Measurements from ENCODE around the gene MEF2B. TPM values are rescaled to one million over a fixed set of nuclear protein-coding genes. Genes with fewer than 3 reads are reported as not detected.
"Not testable (repeated sequence)": the region's sequence is repeated elsewhere in the genome, so short reads cannot be mapped to it uniquely, and the experiment has no call there.

The MEF2B gene
- total RNA-seq, 1 donor from 2014 or later: 2.7 TPM

- no peaks in the 10 kb centered on the region for H3K27me3 Mint-ChIP-seq (ENCODE audit: low read depth)
- H3K9me3 Mint-ChIP-seq: no peaks in the 10 kb centered on the region
- H3K27ac Mint-ChIP-seq: no peak overlapping the region
- intact Hi-C loops (cut with micrococcal nuclease): no loop called here
- no peaks in the 10 kb centered on the region for H3K4me1 Mint-ChIP-seq (ENCODE audit: low read depth)
- DNase-seq (ENCODE audit: low spot score): no peak
- no peak overlapping the region for H3K4me3 Mint-ChIP-seq (ENCODE audit: low read depth)
- no peaks in the 10 kb centered on the region for H3K36me3 Mint-ChIP-seq (ENCODE audit: low read depth)
These were observed 9.5 kb downstream of the MEF2B start for GRCh38 chr19:19160461-19161035.

DNA sequence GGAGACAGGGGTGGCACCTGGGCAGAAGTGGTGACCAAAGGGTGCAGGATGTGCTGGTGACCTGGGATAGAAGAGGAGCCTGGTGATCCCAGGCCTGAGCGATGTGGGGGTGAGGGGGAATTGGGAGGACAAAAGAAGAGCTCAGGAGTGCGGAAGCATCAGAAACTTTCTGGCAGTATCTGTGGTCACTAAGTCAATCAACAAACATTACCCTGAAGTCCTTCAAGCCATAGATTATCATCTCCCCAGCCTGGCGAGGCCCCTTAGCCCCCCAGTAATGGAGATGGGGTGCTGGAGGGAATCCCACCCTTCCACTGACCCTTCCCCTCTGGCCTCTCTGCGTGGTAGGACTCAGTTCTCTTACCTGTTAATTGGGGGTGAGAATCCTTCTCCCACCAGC, 10.5 kb downstream of the MEF2B start:
- H3K9me3 Mint-ChIP-seq: no peaks in the 10 kb centered on the region
- H3K36me3 Mint-ChIP-seq (ENCODE audit: low read depth): peaks cover 3% of the 10 kb centered on the region
- intact Hi-C loops (cut with micrococcal nuclease): no loop called here
- no peak overlapping the region for H3K27ac Mint-ChIP-seq
- no peak for DNase-seq (ENCODE audit: low spot score)
- H3K4me1 Mint-ChIP-seq (ENCODE audit: low read depth): no peaks in the 10 kb centered on the region
- H3K4me3 Mint-ChIP-seq (ENCODE audit: low read depth): no peak overlapping the region
- no peaks in the 10 kb centered on the region for H3K27me3 Mint-ChIP-seq (ENCODE audit: low read depth)

GRCh38 chr19:19157808-19158207, 12.3 kb downstream of the MEF2B start:
- intact Hi-C loops (cut with micrococcal nuclease): no loop called here
- no peaks in the 10 kb centered on the region for H3K27me3 Mint-ChIP-seq (ENCODE audit: low read depth)
- no peak overlapping the region for H3K4me3 Mint-ChIP-seq (ENCODE audit: low read depth)
- no peak overlapping the region for H3K27ac Mint-ChIP-seq
- no peaks in the 10 kb centered on the region for H3K4me1 Mint-ChIP-seq (ENCODE audit: low read depth)
- H3K9me3 Mint-ChIP-seq: no peaks in the 10 kb centered on the region
- DNase-seq (ENCODE audit: low spot score): no peak
- H3K36me3 Mint-ChIP-seq (ENCODE audit: low read depth): peaks cover 3% of the 10 kb centered on the region

- intact Hi-C loops (cut with micrococcal nuclease): no loop called here
- Mint-ChIP-seq H3K27ac (no peak overlapping the region), H3K36me3 (ENCODE audit: low read depth) (peaks cover 3% of the 10 kb centered on the region), H3K4me3 (ENCODE audit: low read depth) (no peak overlapping the region), H3K9me3 (no peaks in the 10 kb centered on the region), H3K4me1 (ENCODE audit: low read depth) (no peaks in the 10 kb centered on the region), H3K27me3 (ENCODE audit: low read depth) (no peaks in the 10 kb centered on the region)
- DNase-seq (ENCODE audit: low spot score): no peak
These were observed 14.4 kb downstream of the MEF2B start for GRCh38 chr19:19155495-19156219.

- Mint-ChIP-seq H3K36me3 (ENCODE audit: low read depth) (peaks cover 3% of the 10 kb centered on the region), H3K27ac (no peak overlapping the region), H3K4me3 (ENCODE audit: low read depth) (no peak overlapping the region), H3K9me3 (no peaks in the 10 kb centered on the region), H3K27me3 (ENCODE audit: low read depth) (no peaks in the 10 kb centered on the region), H3K4me1 (ENCODE audit: low read depth) (no peaks in the 10 kb centered on the region)
- intact Hi-C loops (cut with micrococcal nuclease): no loop called here
- DNase-seq (ENCODE audit: low spot score): no peak
These were observed 15.1 kb downstream of the MEF2B start for GRCh38 chr19:19154768-19155494.

DNA sequence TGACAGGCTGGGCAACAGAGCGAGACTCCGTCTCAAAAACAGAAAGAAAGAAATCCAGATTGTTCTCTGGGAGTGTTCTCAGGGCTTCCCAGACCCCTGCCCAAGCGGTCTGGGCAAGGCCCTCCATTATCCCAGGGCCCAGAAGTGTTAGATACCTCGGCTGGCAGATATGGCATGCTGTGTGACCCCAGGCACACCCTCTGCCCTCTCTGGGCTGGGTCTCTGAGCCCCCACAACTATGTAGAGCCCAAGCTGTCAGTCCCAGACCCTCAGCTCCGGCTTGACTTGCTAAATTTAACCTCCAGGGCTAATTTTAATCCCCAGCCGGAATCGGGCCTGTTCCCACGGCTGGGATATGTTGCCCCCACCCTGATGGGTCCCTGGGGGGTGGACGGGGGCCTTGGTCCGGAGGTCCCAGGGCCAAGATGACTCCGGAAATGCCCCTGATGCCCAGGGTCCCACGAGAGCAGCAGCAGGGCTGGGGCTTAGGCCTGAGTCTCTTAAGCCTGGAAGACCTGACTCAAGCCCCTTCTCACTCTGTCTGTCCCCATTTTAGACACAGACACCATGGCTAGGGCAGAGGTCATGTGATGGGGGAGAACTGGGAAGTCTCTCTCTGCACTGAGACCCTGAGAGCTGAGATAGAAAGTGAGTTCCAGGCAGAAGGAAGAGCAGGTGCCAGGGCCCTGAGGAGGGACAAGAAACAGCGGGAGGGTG, 17.2 kb downstream of the MEF2B start:
- Mint-ChIP-seq H3K9me3 (no peaks in the 10 kb centered on the region), H3K27me3 (ENCODE audit: low read depth) (no peaks in the 10 kb centered on the region), H3K36me3 (ENCODE audit: low read depth) (peaks cover 3% of the 10 kb centered on the region), H3K4me1 (ENCODE audit: low read depth) (no peaks in the 10 kb centered on the region), H3K4me3 (ENCODE audit: low read depth) (no peak overlapping the region), H3K27ac (no peak overlapping the region)
- intact Hi-C loops (cut with micrococcal nuclease): no loop called here
- no peak for DNase-seq (ENCODE audit: low spot score)

GRCh38 chr19:19151418-19151817, 18.6 kb downstream of the MEF2B start:
- intact Hi-C loops (cut with micrococcal nuclease): no loop called here
- Mint-ChIP-seq H3K27ac (no peak overlapping the region), H3K4me3 (ENCODE audit: low read depth) (no peak overlapping the region), H3K27me3 (ENCODE audit: low read depth) (no peaks in the 10 kb centered on the region), H3K4me1 (ENCODE audit: low read depth) (no peaks in the 10 kb centered on the region), H3K36me3 (ENCODE audit: low read depth) (peaks cover 7% of the 10 kb centered on the region), H3K9me3 (no peaks in the 10 kb centered on the region)
- no peak for DNase-seq (ENCODE audit: low spot score)

DNA sequence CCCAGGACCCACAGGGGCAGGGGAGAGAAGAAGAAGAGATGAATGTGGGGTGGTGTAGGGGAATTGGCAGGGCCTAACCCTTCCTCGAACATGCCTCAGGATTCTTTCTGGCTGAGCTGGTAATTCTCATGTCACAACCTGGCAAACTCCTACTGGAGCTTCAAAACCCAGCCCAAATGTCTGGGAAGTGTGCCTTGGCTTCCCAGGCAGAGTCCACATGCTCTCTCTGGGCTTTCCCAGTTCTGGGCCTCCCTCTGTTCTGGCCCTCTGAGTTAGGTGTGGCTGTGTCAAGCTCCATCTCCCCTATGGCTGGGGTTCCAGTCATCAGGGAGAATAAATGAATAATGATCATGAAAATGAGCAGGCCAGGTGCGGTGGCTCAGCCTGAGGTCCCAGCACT, 20.6 kb downstream of the MEF2B start:
- Mint-ChIP-seq H3K9me3 (no peaks in the 10 kb centered on the region), H3K4me1 (ENCODE audit: low read depth) (no peaks in the 10 kb centered on the region), H3K27ac (no peak overlapping the region), H3K4me3 (ENCODE audit: low read depth) (no peak overlapping the region), H3K27me3 (ENCODE audit: low read depth) (no peaks in the 10 kb centered on the region), H3K36me3 (ENCODE audit: low read depth) (peaks cover 4% of the 10 kb centered on the region)
- no peak for DNase-seq (ENCODE audit: low spot score)
- intact Hi-C loops (cut with micrococcal nuclease): loop anchor here (5.0 kb wide), 1 partner anchor 78 kb away; no protein-coding TSS in a partner anchor

DNA sequence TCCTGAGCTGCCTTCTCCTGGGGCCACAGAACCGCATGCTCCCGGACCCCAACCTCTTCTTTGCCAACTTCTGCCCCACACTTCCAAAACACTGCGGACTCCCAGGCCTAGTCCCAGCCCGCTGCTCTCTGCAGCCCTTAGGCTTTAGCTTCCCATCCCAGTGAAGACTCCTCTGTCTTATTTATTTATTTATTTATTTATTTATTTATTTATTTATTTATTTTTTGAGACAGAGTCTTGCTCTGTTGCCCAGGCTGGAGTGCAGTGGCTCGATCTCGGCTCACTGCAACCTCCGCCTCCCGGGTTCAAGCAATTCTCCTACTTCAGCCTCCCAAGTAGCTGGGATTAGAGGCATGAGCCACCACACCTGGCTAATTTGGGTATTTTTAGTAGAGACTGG, 21.6 kb downstream of the MEF2B start:
- not testable (repeated sequence) for H3K27ac Mint-ChIP-seq; H3K4me3 Mint-ChIP-seq (ENCODE audit: low read depth); DNase-seq (ENCODE audit: low spot score); H3K9me3 Mint-ChIP-seq; H3K27me3 Mint-ChIP-seq (ENCODE audit: low read depth); H3K36me3 Mint-ChIP-seq (ENCODE audit: low read depth); H3K4me1 Mint-ChIP-seq (ENCODE audit: low read depth)
- intact Hi-C loops (cut with micrococcal nuclease): loop anchor here (5.0 kb wide), 1 partner anchor 79 kb away; no protein-coding TSS in a partner anchor

DNA sequence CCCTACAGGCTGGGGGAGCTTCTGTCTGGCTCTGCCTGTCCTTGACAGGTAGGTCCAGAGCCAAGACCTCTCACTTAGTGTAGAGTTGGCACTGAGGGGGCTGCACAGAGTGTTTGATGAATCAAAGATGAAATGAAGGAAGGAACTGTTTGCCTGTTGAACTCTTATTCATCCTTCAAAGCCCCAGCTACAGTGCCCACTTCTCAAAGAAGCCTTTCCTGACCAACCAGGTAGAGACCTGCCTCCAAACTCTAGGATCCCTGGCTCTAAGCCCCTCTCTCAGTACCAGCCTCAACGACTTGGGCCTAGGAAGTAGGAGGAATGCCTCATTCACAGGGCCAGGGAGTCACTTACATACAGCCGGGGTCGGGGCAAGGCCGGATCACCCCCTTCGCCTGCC, 22.7 kb downstream of the MEF2B start:
- H3K4me1 Mint-ChIP-seq (ENCODE audit: low read depth): no peaks in the 10 kb centered on the region
- intact Hi-C loops (cut with micrococcal nuclease): loop anchor here (5.0 kb wide), 1 partner anchor 80 kb away; no protein-coding TSS in a partner anchor
- peaks cover 4% of the 10 kb centered on the region for H3K36me3 Mint-ChIP-seq (ENCODE audit: low read depth)
- H3K4me3 Mint-ChIP-seq (ENCODE audit: low read depth): no peak overlapping the region
- H3K27me3 Mint-ChIP-seq (ENCODE audit: low read depth): no peaks in the 10 kb centered on the region
- no peaks in the 10 kb centered on the region for H3K9me3 Mint-ChIP-seq
- H3K27ac Mint-ChIP-seq: no peak overlapping the region
- no peak for DNase-seq (ENCODE audit: low spot score)

- no peak for DNase-seq (ENCODE audit: low spot score)
- Mint-ChIP-seq H3K4me1 (ENCODE audit: low read depth) (no peaks in the 10 kb centered on the region), H3K36me3 (ENCODE audit: low read depth) (peaks cover 4% of the 10 kb centered on the region), H3K4me3 (ENCODE audit: low read depth) (no peak overlapping the region), H3K9me3 (no peaks in the 10 kb centered on the region), H3K27me3 (ENCODE audit: low read depth) (no peaks in the 10 kb centered on the region), H3K27ac (no peak overlapping the region)
- intact Hi-C loops (cut with micrococcal nuclease): loop anchor here (5.0 kb wide), 1 partner anchor 80 kb away; no protein-coding TSS in a partner anchor
These were observed 23.2 kb downstream of the MEF2B start for GRCh38 chr19:19146865-19147264.

DNA sequence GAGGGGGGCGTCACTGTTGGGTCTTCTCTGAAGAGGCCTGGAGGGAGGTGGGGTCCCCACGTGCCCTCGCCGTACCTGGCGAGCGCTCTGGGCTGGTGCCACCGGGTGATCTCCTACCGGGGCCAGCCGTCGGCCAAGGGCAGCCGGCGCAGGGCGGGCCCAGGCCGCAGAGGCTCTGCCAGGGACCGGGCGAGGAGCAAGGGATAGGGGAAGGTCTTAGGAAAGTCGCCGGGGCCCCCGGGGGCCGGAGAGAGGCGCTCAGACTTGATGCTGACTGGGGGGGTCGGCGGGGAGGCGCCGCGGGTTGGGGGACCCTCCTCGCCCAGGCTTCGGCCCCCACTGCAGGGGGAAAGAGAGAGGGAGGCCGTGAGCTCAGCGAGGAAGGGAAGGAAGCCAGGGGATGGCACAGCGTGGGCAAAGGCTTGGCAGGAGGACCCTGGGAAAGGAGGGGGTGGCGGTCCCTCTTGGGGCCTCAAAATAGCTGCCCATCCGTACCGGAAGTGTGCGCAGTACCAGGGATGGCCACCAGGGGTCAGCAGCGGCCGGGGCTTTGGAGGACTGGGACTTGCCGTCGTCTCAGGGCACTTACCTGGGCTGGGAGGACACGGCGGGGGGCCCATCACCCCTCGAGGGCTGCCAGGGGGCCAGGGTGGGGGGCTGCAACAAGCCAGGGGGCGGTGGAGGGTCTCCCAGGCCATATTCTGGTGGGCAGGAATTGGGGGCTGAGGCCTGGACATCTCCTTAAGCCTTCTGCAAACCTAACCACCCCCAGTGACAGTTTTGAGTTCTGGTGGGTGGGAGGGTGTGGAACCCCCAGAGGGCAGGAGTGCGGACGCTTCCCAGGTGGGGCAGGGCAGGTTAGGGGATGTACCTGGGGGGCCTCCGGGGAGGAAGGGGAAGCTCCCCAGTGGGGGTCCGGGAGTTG, 24.1 kb downstream of the MEF2B start:
- peaks cover 4% of the 10 kb centered on the region for H3K36me3 Mint-ChIP-seq (ENCODE audit: low read depth)
- H3K9me3 Mint-ChIP-seq: no peaks in the 10 kb centered on the region
- no peaks in the 10 kb centered on the region for H3K4me1 Mint-ChIP-seq (ENCODE audit: low read depth)
- DNase-seq (ENCODE audit: low spot score): peak; percentile 79
- no peak overlapping the region for H3K4me3 Mint-ChIP-seq (ENCODE audit: low read depth)
- intact Hi-C loops (cut with micrococcal nuclease): loop anchor here (5.0 kb wide), 1 partner anchor 81 kb away; no protein-coding TSS in a partner anchor
- no peaks in the 10 kb centered on the region for H3K27me3 Mint-ChIP-seq (ENCODE audit: low read depth)
- no peak overlapping the region for H3K27ac Mint-ChIP-seq

Measured in activated T-helper 2 cell treated with anti-CD3 and anti-CD28 coated beads, Interferon-gamma antibody, Interleukin-2, Interleukin-4, amounts not matched to agents 10 μg/mL and 5 μg/mL and 100 μg/mL, durations not matched to agents 14 hours and 24 hours and 36 hours (primary cell).